GM21381 (cell line): Measurements from ENCODE around the gene CR1L.
"Not testable (repeated sequence)": the region's sequence is repeated elsewhere in the genome, so short reads cannot be mapped to it uniquely, and the experiment has no call there.

Experiments used
- ATAC-seq: cut with Tn5 transposase; IDR thresholded peaks from one replicate; pipeline ENCODE4 v1.9.1; 2021; ENCODE audit warnings: mild to moderate bottlenecking, moderate library complexity; ENCODE audit not compliant: unreplicated experiment

CR1L gene

GRCh38 chr1:207644852-207645634 is at the start of gene CR1L:
TSS of gene CR1L (plus strand) at chr1:207645133. CDS start at chr1:207645234, 101 bp downstream.
- peak; percentile 87 for ATAC-seq

GRCh38 chr1:207603777-207604176 is 41.2 kb upstream of the CR1L start:
- no peak for ATAC-seq

GRCh38 chr1:207605444-207606361 is 39.2 kb upstream of the CR1L start:
- ATAC-seq, result no peak

GRCh38 chr1:207606362-207606755 is 38.6 kb upstream of the CR1L start:
- no peak for ATAC-seq

- no peak for ATAC-seq
These were observed 32.2 kb upstream of the CR1L start for GRCh38 chr1:207612762-207613161.

- ATAC-seq, result peak; percentile 96
These were observed 24.9 kb upstream of the CR1L start for GRCh38 chr1:207619871-207620542.

- ATAC-seq, result no peak
These were observed 24.4 kb upstream of the CR1L start for GRCh38 chr1:207620543-207620893.

GRCh38 chr1:207625504-207626071 is 19.3 kb upstream of the CR1L start:
- not testable (repeated sequence) for ATAC-seq

GRCh38 chr1:207626972-207627337 is 18.0 kb upstream of the CR1L start:
- ATAC-seq, result no peak

GRCh38 chr1:207627496-207627895 is 17.4 kb upstream of the CR1L start:
- ATAC-seq, result no peak

- no peak for ATAC-seq
These were observed 16.2 kb upstream of the CR1L start for GRCh38 chr1:207628776-207629175.

- ATAC-seq, result no peak
These were observed 13.8 kb upstream of the CR1L start for GRCh38 chr1:207631137-207631536.

GRCh38 chr1:207633226-207633625 is 11.7 kb upstream of the CR1L start:
- no peak for ATAC-seq

- not testable (repeated sequence) for ATAC-seq
These were observed 11.1 kb upstream of the CR1L start for GRCh38 chr1:207633699-207634289.

- ATAC-seq, result not testable (repeated sequence)
These were observed 10.6 kb upstream of the CR1L start for GRCh38 chr1:207634293-207634692.

- not testable (repeated sequence) for ATAC-seq
These were observed 9.3 kb upstream of the CR1L start for GRCh38 chr1:207635569-207636186.

GRCh38 chr1:207638487-207639145 is 6.3 kb upstream of the CR1L start:
- not testable (repeated sequence) for ATAC-seq

GRCh38 chr1:207639362-207639761 is 5.6 kb upstream of the CR1L start:
- not testable (repeated sequence) for ATAC-seq

GRCh38 chr1:207644166-207644851 is 624 bp upstream of the CR1L start:
- ATAC-seq, result no peak
